GM23338 (cell line): ENCODE data around the gene SCGB2B2. TPM values are rescaled to one million over a fixed set of nuclear protein-coding genes. Genes with fewer than 3 reads are reported as not detected.
"Not testable (repeated sequence)": the region's sequence is repeated elsewhere in the genome, so short reads cannot be mapped to it uniquely, and the experiment has no call there.

Experiments used
- ATAC-seq: fragments of 200-7000 bp; cut with Tn5 transposase; 3 replicates; pipeline ENCODE4 v1.9.1; 2020
- DNase-seq: peaks from one replicate; pipeline ENCODE4 v3.0.0-alpha.2; 2015; ENCODE audit warnings: low spot score
- H2AFZ ChIP-seq: fragments of 200-600 bp; sonication (generic); 2 replicates; pipeline ENCODE4 v1.8.0; 2016; ENCODE audit warnings: antibody characterized with exemption, mild to moderate bottlenecking, moderate library complexity
- H3F3A ChIP-seq: fragments of 200-600 bp; sonication (generic); replicated peaks from 2 replicates; pipeline ENCODE4 v1.8.0; 2017; ENCODE audit warnings: antibody characterized with exemption, mixed run types, low read depth
- H3K27ac ChIP-seq: fragments of 200-600 bp; sonication (generic); 2 replicates; pipeline ENCODE4 v1.6.1; 2016; ENCODE audit warnings: low read depth
- H3K27me3 ChIP-seq: fragments of 200-600 bp; sonication (generic); 2 replicates; pipeline ENCODE4 v1.8.0; 2016; ENCODE audit warnings: mild to moderate bottlenecking, mixed run types, moderate library complexity; ENCODE audit not compliant: insufficient read depth
- H3K36me3 ChIP-seq: fragments of 200-600 bp; sonication (generic); 2 replicates; pipeline ENCODE4 v1.8.0; 2016; ENCODE audit warnings: mild to moderate bottlenecking; ENCODE audit not compliant: insufficient read depth
- H3K4me1 ChIP-seq: fragments of 200-600 bp; sonication (generic); 2 replicates; pipeline ENCODE4 v1.8.0; 2016; ENCODE audit warnings: mild to moderate bottlenecking, moderate library complexity; ENCODE audit not compliant: insufficient read depth
- H3K4me2 ChIP-seq: fragments of 200-600 bp; sonication (generic); 2 replicates; pipeline ENCODE4 v1.7.1; 2017; ENCODE audit warnings: mixed run types
- H3K4me3 ChIP-seq: fragments of 200-600 bp; sonication (generic); 2 replicates; pipeline ENCODE4 v1.6.1; 2016; ENCODE audit warnings: mixed run types
- H3K79me2 ChIP-seq: fragments of 200-600 bp; sonication (generic); replicated peaks from 2 replicates; pipeline ENCODE4 v1.8.0; 2017; ENCODE audit warnings: mild to moderate bottlenecking; ENCODE audit not compliant: insufficient read depth
- H3K9me2 ChIP-seq: fragments of 200-600 bp; sonication (generic); 2 replicates; pipeline ENCODE4 v1.8.0; 2017; ENCODE audit not compliant: insufficient read depth
- H4K20me1 ChIP-seq: fragments of 200-600 bp; sonication (generic); replicated peaks from 2 replicates; pipeline ENCODE4 v1.8.0; 2017; ENCODE audit warnings: mild to moderate bottlenecking; ENCODE audit not compliant: insufficient read depth
- H3K27ac Mint-ChIP-seq: 2 replicates; pipeline ENCODE4 v1.8.0; 2020; ENCODE audit warnings: inconsistent platforms, mild to moderate bottlenecking, moderate library complexity, mixed read lengths
- H3K27me3 Mint-ChIP-seq: 3 replicates; pipeline ENCODE4 v1.8.0; 2022; ENCODE audit warnings: low read depth, mild to moderate bottlenecking, moderate library complexity, mixed read lengths, inconsistent platforms; ENCODE audit not compliant: insufficient read depth, poor library complexity
- H3K36me3 Mint-ChIP-seq: 3 replicates; pipeline ENCODE4 v1.8.0; 2021; ENCODE audit warnings: low read depth, mild to moderate bottlenecking, inconsistent platforms, moderate library complexity, mixed read lengths
- H3K4me1 Mint-ChIP-seq: 3 replicates; pipeline ENCODE4 v1.8.0; 2020; ENCODE audit warnings: mild to moderate bottlenecking, inconsistent platforms, mixed read lengths
- H3K4me3 Mint-ChIP-seq: 3 replicates; pipeline ENCODE4 v1.8.0; 2021; ENCODE audit warnings: moderate library complexity, mild to moderate bottlenecking, inconsistent platforms, mixed read lengths
- H3K9me3 Mint-ChIP-seq: 3 replicates; pipeline ENCODE4 v1.8.0; 2020; ENCODE audit warnings: moderate library complexity, mild to moderate bottlenecking, inconsistent platforms, mixed read lengths
- CREB1 ChIP-seq: fragments of 250-450 bp; sonication (Bioruptor Pico); IDR thresholded peaks from 2 replicates; pipeline ENCODE4 v1.5.0; 2020; ENCODE audit warnings: low read depth, mild to moderate bottlenecking, moderate library complexity
- EZH2 ChIP-seq: fragments of 200-600 bp; sonication (generic); IDR thresholded peaks from one replicate; pipeline ENCODE4 v1.8.0; 2017; ENCODE audit warnings: antibody characterized with exemption, mild to moderate bottlenecking, low read depth; ENCODE audit not compliant: unreplicated experiment
- EZH2phosphoT487 ChIP-seq: fragments of 200-600 bp; sonication (generic); IDR thresholded peaks from one replicate; pipeline ENCODE4 v1.8.1; 2018; ENCODE audit warnings: antibody characterized with exemption; ENCODE audit not compliant: unreplicated experiment
- STAT1 ChIP-seq: IDR thresholded peaks from one replicate; pipeline ENCODE4 v1.6.1; 2016; ENCODE audit warnings: antibody characterized with exemption; ENCODE audit not compliant: unreplicated experiment
- ZNF114 ChIP-seq: fragments of 250-450 bp; sonication (Bioruptor Pico); IDR thresholded peaks from 2 replicates; pipeline ENCODE4 v1.5.0; 2020; ENCODE audit warnings: mild to moderate bottlenecking, moderate library complexity
- ZNF331 ChIP-seq: fragments of 250-450 bp; sonication (Bioruptor Pico); IDR thresholded peaks from 2 replicates; pipeline ENCODE4 v1.5.0; 2020; ENCODE audit warnings: low read depth, mild to moderate bottlenecking, moderate library complexity
- polyA plus RNA-seq: library from polyadenylated mRNA; unstranded; fragments of >200 nt; fragmentation: Nextera tagmentation; extraction: Ambion mirVana; gene quantifications from 2 replicates; pipeline ENCODE4 v1.2.1, GENCODE V29; 2016
- total RNA-seq: library from RNA; depleted of rRNA; stranded (reverse); fragments of >200 nt; shearing (Covaris generic); gene quantifications from 2 replicates; pipeline ENCODE4 v1.2.3, GENCODE V29; 2014
- TF ChIP-seq, protein P1 (sequence below), 2 experiments: fragments of 200-600 bp in 1 of 2; sonication (generic) in 1 of 2; conservative IDR thresholded peaks; 2 replicates each; pipeline versions ENCODE4 v1.5.1 to v1.6.1; 2016 to 2017; ENCODE audit warnings: antibody characterized with exemption in 2 of 2, low read depth in 2 of 2, mild to moderate bottlenecking in 2 of 2, moderate library complexity in 1 of 2
- TF ChIP-seq, protein P2 (sequence below): fragments of 250-450 bp; sonication (Bioruptor Pico); IDR thresholded peaks from 2 replicates; pipeline ENCODE4 v1.5.0; 2020; ENCODE audit warnings: mild to moderate bottlenecking, moderate library complexity

The SCGB2B2 gene
- total and polyA plus RNA-seq, 2 experiments from 2014 or later, result 0.28 TPM; not detected in 1

- H3K4me3 ChIP-seq, result no peak overlapping the region
- H3K4me2 ChIP-seq, result no peak overlapping the region
- peaks cover 41% of the 10 kb centered on the region; the same call in 2 of the 3 replicates for H3K9me3 Mint-ChIP-seq
- H2AFZ ChIP-seq, result no peak overlapping the region
- DNase-seq, result no peak
- H3K27ac Mint-ChIP-seq, result no peak overlapping the region
- no peaks in the 10 kb centered on the region for H3K4me1 ChIP-seq
- peaks cover 34% of the 10 kb centered on the region for H3K36me3 ChIP-seq
- no peaks in the 10 kb centered on the region for H3K27me3 Mint-ChIP-seq
- H3K79me2 ChIP-seq, result no peaks in the 10 kb centered on the region
- no peak for ATAC-seq
- H3K4me3 Mint-ChIP-seq, result no peak overlapping the region
- H3K27me3 ChIP-seq, result no peaks in the 10 kb centered on the region
- H3K36me3 Mint-ChIP-seq, result peaks cover 46% of the 10 kb centered on the region
- H3K27ac ChIP-seq, result no peak overlapping the region
- no peaks in the 10 kb centered on the region for H3F3A ChIP-seq
- TF ChIP-seq STAT1 (no peak), CREB1 (CRISPR knock-in tag) (no peak), ZNF331 (CRISPR knock-in tag) (no peak)
- TF ChIP-seq, protein P1, sequence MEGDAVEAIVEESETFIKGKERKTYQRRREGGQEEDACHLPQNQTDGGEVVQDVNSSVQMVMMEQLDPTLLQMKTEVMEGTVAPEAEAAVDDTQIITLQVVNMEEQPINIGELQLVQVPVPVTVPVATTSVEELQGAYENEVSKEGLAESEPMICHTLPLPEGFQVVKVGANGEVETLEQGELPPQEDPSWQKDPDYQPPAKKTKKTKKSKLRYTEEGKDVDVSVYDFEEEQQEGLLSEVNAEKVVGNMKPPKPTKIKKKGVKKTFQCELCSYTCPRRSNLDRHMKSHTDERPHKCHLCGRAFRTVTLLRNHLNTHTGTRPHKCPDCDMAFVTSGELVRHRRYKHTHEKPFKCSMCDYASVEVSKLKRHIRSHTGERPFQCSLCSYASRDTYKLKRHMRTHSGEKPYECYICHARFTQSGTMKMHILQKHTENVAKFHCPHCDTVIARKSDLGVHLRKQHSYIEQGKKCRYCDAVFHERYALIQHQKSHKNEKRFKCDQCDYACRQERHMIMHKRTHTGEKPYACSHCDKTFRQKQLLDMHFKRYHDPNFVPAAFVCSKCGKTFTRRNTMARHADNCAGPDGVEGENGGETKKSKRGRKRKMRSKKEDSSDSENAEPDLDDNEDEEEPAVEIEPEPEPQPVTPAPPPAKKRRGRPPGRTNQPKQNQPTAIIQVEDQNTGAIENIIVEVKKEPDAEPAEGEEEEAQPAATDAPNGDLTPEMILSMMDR (conservative IDR thresholded peaks at IDR 0.05; ENCODE audit: low read depth in 2 of 2), result no peak
- H3K4me1 Mint-ChIP-seq, result no peaks in the 10 kb centered on the region
- no peaks in the 10 kb centered on the region for H4K20me1 ChIP-seq
- 0 out of 2 replicates have a peak, but pooled peaks cover 2% of the 10 kb centered on the region for H3K9me2 ChIP-seq
Measured at GRCh38 chr19:34686455-34686854, 9.5 kb upstream of the SCGB2B2 start.

- not testable (repeated sequence) for H3K9me2 ChIP-seq, H3K27me3 Mint-ChIP-seq, H3K27ac ChIP-seq, H3K27me3 ChIP-seq, DNase-seq, H3K4me1 ChIP-seq, ATAC-seq, H3K27ac Mint-ChIP-seq, H3K4me2 ChIP-seq, H3F3A ChIP-seq, H4K20me1 ChIP-seq, H3K4me1 Mint-ChIP-seq, H2AFZ ChIP-seq, H3K4me3 ChIP-seq, H3K79me2 ChIP-seq, H3K4me3 Mint-ChIP-seq
- Mint-ChIP-seq H3K36me3 (peaks cover 57% of the 10 kb centered on the region), H3K9me3 (peaks cover 44% of the 10 kb centered on the region; the same call in 2 of the 3 replicates)
- H3K36me3 ChIP-seq, result peaks cover 36% of the 10 kb centered on the region
Measured at GRCh38 chr19:34685266-34685665, 8.3 kb upstream of the SCGB2B2 start.

DNA sequence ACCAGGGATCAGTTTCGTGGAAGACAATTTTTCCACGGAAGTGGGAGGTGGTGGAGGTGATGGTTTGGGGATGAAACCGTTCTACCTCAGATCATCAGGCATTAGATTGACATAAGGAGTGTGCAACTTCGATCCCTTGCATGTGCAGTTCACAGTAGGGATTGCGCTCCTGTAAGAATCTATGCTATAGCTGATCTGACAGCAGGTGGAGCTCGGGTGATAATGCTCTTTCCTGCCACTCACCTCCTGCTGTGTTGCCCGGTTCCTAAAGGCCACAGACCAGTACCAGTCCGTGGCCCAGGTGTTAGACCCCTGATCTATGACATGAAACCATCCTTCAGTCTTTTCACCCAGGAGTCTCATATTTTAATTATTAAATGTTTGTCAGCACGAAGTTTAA is 4.5 kb upstream of the SCGB2B2 start:
- Mint-ChIP-seq H3K4me1 (peaks cover 6% of the 10 kb centered on the region; the same call in 2 of the 3 replicates), H3K4me3 (no peak overlapping the region), H3K27me3 (peaks cover 7% of the 10 kb centered on the region), H3K27ac (no peak overlapping the region), H3K36me3 (peaks cover 76% of the 10 kb centered on the region), H3K9me3 (peaks cover 41% of the 10 kb centered on the region; the same call in 2 of the 3 replicates)
- ATAC-seq (no peak), DNase-seq (no peak)
- H3K27me3 ChIP-seq, result no peaks in the 10 kb centered on the region
- H3F3A ChIP-seq, result no peaks in the 10 kb centered on the region
- peaks cover 4% of the 10 kb centered on the region for H3K79me2 ChIP-seq
- no peak overlapping the region for H3K27ac ChIP-seq
- no peak overlapping the region for H3K4me3 ChIP-seq
- no peak overlapping the region for H3K4me2 ChIP-seq
- H2AFZ ChIP-seq, result no peak overlapping the region
- H3K36me3 ChIP-seq, result peaks cover 38% of the 10 kb centered on the region
- H4K20me1 ChIP-seq, result no peaks in the 10 kb centered on the region
- peaks cover 11% of the 10 kb centered on the region for H3K4me1 ChIP-seq
- H3K9me2 ChIP-seq, result 0 out of 2 replicates have a peak, but pooled peaks cover 2% of the 10 kb centered on the region
- TF ChIP-seq EZH2, result no peak
- TF ChIP-seq ZNF114 (CRISPR knock-in tag), result no peak
- no peak for TF ChIP-seq EZH2phosphoT487
- TF ChIP-seq, protein P2, sequence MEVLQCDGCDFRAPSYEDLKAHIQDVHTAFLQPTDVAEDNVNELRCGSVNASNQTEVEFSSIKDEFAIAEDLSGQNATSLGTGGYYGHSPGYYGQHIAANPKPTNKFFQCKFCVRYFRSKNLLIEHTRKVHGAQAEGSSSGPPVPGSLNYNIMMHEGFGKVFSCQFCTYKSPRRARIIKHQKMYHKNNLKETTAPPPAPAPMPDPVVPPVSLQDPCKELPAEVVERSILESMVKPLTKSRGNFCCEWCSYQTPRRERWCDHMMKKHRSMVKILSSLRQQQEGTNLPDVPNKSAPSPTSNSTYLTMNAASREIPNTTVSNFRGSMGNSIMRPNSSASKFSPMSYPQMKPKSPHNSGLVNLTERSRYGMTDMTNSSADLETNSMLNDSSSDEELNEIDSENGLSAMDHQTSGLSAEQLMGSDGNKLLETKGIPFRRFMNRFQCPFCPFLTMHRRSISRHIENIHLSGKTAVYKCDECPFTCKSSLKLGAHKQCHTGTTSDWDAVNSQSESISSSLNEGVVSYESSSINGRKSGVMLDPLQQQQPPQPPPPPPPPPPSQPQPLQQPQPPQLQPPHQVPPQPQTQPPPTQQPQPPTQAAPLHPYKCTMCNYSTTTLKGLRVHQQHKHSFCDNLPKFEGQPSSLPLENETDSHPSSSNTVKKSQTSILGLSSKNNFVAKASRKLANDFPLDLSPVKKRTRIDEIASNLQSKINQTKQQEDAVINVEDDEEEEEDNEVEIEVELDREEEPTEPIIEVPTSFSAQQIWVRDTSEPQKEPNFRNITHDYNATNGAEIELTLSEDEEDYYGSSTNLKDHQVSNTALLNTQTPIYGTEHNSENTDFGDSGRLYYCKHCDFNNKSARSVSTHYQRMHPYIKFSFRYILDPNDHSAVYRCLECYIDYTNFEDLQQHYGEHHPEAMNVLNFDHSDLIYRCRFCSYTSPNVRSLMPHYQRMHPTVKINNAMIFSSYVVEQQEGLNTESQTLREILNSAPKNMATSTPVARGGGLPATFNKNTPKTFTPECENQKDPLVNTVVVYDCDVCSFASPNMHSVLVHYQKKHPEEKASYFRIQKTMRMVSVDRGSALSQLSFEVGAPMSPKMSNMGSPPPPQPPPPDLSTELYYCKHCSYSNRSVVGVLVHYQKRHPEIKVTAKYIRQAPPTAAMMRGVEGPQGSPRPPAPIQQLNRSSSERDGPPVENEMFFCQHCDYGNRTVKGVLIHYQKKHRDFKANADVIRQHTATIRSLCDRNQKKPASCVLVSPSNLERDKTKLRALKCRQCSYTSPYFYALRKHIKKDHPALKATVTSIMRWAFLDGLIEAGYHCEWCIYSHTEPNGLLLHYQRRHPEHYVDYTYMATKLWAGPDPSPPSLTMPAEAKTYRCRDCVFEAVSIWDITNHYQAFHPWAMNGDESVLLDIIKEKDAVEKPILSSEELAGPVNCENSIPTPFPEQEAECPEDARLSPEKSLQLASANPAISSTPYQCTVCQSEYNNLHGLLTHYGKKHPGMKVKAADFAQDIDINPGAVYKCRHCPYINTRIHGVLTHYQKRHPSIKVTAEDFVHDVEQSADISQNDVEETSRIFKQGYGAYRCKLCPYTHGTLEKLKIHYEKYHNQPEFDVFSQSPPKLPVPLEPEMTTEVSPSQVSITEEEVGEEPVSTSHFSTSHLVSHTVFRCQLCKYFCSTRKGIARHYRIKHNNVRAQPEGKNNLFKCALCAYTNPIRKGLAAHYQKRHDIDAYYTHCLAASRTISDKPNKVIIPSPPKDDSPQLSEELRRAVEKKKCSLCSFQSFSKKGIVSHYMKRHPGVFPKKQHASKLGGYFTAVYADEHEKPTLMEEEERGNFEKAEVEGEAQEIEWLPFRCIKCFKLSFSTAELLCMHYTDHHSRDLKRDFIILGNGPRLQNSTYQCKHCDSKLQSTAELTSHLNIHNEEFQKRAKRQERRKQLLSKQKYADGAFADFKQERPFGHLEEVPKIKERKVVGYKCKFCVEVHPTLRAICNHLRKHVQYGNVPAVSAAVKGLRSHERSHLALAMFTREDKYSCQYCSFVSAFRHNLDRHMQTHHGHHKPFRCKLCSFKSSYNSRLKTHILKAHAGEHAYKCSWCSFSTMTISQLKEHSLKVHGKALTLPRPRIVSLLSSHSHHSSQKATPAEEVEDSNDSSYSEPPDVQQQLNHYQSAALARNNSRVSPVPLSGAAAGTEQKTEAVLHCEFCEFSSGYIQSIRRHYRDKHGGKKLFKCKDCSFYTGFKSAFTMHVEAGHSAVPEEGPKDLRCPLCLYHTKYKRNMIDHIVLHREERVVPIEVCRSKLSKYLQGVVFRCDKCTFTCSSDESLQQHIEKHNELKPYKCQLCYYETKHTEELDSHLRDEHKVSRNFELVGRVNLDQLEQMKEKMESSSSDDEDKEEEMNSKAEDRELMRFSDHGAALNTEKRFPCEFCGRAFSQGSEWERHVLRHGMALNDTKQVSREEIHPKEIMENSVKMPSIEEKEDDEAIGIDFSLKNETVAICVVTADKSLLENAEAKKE, result no peak
